Stimulated activated CD4-positive, alpha-beta T cell treated with anti-CD3 and anti-CD28 coated beads, Interleukin-2, amount 100 ng/mL, for 48 hours (primary cell): ENCODE results near the gene LUZP2.
"Not testable (repeated sequence)": the region's sequence is repeated elsewhere in the genome, so short reads cannot be mapped to it uniquely, and the experiment has no call there.

Source experiments
- DNase-seq, 2 donors: peaks; one replicate each; pipeline ENCODE4 v3.0.0-alpha.2; 2020

The LUZP2 gene

GRCh38 chr11:24934733-24935439 lies 438.0 kb downstream of the LUZP2 start:
- no peak for DNase-seq

- no peak for DNase-seq
These were observed 448.0 kb downstream of the LUZP2 start for GRCh38 chr11:24944891-24945290.

DNA sequence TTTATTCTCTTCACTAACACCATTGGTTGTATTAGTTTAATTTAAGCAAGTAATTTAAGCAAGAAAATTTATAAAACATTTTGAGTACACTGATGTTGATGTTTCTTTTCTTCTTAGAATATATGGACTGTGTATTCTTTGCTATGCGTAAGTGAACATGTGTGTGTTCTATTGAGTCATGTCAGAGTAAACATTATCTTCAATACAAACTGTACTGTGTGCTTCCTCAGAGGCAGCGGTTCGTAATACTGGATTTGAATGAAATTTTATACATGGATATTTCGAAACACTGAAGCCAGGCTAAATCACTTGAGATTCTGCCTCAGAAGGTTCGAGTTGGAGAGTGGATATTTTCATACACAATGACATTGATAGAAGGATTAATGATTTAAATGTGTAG lies 452.6 kb downstream of the LUZP2 start:
- DNase-seq = no peak

GRCh38 chr11:24963852-24964251 lies 467.0 kb downstream of the LUZP2 start:
- DNase-seq = no peak

DNA sequence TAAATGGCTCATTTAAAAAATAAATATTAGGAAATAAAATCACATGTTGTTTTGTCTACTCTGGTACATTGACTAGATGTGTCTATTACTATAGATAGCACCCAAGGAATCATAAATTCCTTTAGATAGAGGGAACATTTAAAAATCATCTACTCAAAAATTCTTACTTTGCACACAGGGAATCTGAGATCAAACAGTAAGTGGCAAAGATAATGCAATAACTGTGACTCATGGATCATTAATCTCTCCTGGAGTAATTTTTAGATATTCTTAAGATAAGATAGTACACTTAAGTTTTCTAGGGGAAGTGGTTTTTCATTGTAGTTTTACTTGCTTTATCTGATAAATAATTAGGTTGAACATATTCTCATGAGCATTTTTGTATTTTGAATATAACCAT lies 468.9 kb downstream of the LUZP2 start:
- DNase-seq = no peak

GRCh38 chr11:24993903-24994302 lies 497.1 kb downstream of the LUZP2 start:
- DNase-seq = not testable (repeated sequence)

DNA sequence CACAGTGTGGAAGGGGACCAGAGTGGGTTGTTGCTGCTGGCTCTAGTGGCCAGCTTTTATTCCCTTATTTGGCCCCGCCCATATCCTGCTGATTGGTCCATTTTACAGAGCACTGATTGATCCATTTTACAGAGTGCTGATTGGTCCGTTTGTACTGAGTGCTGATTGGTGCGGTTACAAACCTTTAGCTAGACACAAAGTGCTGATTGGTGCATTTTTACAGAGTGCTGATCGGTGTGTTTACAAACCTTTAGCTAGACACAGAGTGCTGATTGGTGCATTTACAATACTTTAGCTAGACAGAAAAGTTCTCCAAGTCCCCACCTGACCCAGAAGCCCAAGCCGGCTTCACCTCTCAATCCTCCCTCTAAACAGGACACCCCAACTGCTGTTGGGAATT lies 503.1 kb downstream of the LUZP2 start:
- not testable (repeated sequence) for DNase-seq

DNA sequence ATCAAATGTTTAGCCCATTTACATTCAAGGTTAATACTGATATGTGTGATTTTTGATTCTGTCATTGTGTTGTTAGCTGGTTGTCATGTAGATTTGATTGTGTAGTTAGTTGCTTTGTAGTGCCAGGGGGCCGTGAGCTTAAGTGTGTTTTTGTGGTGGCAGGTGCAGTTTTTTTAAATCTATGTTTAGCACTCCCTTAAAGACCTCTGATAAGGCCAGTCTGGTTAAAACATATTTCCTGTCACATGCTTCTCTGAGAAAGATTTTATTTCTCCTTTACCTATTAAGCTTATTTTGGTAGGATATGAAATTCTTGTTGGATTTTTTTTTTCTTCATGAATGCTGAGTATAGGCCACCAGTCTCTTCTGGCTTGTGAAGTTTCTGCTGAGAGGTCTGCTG lies 540.6 kb downstream of the LUZP2 start:
- DNase-seq = no peak

DNA sequence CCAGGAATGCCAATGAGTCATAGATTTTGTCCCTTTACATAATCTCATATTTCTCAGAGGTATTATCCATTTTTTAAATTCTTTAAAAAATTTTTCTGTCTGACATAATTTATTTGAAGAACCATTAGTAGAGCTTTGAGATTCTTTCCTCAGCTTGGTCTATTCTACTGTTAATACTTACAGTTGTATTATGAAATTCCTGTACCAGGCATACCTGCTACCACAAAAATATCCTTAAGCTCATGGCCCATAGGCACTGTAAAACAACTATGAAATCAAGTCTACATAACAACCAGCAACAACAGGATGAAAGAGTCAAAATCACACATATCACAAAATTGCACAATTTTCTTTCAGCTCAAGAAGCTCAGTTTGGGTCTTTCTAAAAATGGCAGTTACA lies 541.3 kb downstream of the LUZP2 start:
- DNase-seq = no peak

DNA sequence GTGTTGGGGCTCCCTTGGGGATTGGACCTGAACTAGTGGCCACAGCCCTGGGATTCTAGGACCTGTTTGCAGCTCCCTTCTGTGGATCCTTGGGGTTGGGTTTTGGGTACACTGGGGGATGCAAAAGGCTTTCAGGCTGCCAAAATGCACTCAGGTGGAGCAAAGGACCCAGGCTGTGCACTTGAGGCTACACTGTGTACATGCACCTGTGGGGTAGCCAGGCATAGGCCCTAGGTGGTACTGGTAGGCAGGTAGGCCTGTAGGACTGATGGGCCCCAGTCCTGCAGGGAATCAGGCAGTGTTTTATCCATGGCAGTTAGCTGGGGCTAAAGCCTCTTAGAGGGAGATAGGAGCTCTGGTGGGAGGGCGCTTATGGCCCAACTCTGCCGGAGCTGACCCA lies 542.3 kb downstream of the LUZP2 start:
- DNase-seq = no peak

DNA sequence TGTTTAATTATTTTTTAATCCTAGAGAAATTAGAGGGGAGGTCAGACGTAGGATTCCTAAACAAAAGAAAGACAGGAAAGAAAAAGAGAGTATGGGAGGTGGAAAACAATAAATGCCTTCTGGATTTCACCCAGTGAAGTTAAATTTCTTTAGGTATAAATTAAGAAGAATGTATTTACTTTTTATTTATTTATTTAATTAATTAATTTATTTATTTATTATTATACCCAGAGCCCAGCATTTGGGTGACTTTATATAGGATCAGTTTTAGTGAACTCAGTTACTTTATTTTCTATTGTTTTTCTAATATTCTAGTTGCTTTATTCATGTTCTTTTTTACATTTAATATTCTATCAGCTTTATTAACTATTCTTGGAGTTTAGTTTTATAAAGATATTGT lies 551.8 kb downstream of the LUZP2 start:
- no peak for DNase-seq

DNA sequence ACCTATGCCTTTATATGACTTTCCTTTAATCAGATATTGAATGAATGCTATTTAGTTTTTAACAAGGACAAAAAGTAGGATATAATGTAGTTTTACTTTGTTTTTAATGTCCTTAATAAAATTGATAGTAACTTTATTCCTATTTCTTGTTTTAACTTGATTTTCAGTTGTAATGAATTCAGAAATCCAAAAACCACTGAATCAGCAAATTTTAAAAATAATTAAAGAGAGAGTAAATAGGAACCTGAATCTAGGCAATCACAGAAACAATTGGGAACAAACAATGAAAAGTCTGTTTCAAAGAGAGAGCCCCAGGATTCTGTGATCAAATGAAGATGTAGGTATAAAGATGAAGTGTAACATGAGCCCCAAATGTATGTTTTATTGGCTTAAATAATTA lies 556.0 kb downstream of the LUZP2 start:
- DNase-seq = no peak

GRCh38 chr11:25057861-25058260 lies 561.0 kb downstream of the LUZP2 start:
- no peak for DNase-seq

GRCh38 chr11:25065746-25066145 lies 568.9 kb downstream of the LUZP2 start:
- DNase-seq = no peak

- no peak for DNase-seq
These were observed 569.9 kb downstream of the LUZP2 start for GRCh38 chr11:25066706-25067105.

DNA sequence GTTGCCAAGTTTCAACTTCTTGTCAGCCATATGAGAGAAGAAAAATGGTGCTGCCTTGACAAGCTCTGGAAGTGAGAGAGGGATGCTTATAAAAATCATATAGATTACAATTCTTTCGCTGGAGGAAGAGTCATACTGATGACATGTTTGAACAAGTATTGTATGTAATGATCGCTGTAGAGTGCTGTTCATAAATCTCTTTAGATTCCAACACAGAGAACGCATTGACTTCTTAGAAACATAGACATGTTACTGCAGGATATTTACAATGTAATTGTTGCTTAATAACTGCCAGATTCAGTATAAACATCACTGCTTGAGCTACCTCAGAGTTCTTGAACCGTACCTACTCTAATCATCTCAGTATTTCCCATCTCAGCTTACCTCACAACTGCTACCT lies 571.6 kb downstream of the LUZP2 start:
- DNase-seq = no peak

GRCh38 chr11:25094085-25094802 lies 597.4 kb downstream of the LUZP2 start:
- DNase-seq = no peak

DNA sequence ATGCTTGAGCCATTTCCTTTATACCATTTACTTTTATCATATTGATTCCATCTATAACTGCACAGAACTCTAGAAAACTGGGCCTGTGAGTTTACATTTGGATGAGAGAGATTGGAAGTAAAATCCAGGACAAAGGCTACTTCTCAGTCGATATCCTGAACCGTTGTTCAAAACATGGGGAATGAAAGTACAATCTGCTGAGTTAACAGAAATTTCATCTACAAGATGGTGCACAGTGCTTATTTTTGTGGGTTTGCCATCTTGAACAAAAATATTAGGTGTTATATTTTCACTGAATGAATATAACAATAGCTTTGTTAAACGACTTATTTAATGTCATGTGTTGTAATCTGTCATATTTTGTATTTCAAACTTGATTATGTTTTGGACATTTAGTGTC lies 622.6 kb downstream of the LUZP2 start:
- DNase-seq = no peak
